ENCODE data around the gene NUDT13. TPM values are rescaled to one million over a fixed set of nuclear protein-coding genes. Genes with fewer than 3 reads are reported as not detected.

Gene NUDT13
- polyA plus RNA-seq, 2 of the 4 experiments (the other 2 are of a cell fraction), result 3.8 to 4.9 TPM

DNA sequence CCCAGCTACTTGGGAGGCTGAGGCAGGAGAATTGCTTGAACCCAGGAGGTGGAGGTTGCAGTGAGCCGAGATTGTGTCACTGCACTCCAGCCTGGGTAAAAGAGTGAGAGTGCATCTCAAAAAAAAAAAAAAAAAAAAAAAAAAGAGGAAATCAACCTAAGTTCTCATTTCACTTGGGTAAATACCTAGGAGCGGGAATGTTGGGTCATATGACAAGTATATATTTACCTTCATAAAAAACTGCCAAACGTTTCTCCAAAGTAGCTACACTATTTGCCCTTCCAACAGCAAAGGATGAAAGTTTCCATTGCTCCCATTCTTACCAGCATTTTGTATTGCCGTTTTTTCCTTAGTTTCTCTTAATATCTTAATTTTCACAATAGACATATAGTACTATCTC is 23.4 kb upstream of the NUDT13 start:
- Histone ChIP-seq H3K4me3 (no peak overlapping the region), H3K4me2 (no peak overlapping the region), H3K27ac (no peak overlapping the region), H3K9me3 (no peaks in the 10 kb centered on the region), H3K4me1 (0 out of 3 replicates have a peak, but pooled peaks cover 6% of the 10 kb centered on the region)
- TF ChIP-seq SREBF2 (IDR thresholded peaks at IDR 0.05) (no peak), NFE2L2 (conservative IDR thresholded peaks at IDR 0.05; ENCODE audit: low read length) (no peak), SMC3 (IDR thresholded peaks at IDR 0.05) (no peak), JUNB (IDR thresholded peaks at IDR 0.05) (no peak), HOXA7 (CRISPR knock-in tag; IDR thresholded peaks at IDR 0.05) (no peak), GATA3 (IDR thresholded peaks at IDR 0.05; ENCODE audit: borderline replicate concordance) (no peak), MYC (IDR thresholded peaks at IDR 0.05; ENCODE audit: borderline replicate concordance, low read length) (no peak), RARB (CRISPR knock-in tag; IDR thresholded peaks at IDR 0.05) (no peak), POLR2A (IDR thresholded peaks at IDR 0.05; ENCODE audit: low read length) (no peak), RFX5 (IDR thresholded peaks at IDR 0.05) (no peak), ZFP36 (IDR thresholded peaks at IDR 0.05; ENCODE audit: borderline replicate concordance, partially characterized antibody) (no peak)
- TF ChIP-seq, protein P1, sequence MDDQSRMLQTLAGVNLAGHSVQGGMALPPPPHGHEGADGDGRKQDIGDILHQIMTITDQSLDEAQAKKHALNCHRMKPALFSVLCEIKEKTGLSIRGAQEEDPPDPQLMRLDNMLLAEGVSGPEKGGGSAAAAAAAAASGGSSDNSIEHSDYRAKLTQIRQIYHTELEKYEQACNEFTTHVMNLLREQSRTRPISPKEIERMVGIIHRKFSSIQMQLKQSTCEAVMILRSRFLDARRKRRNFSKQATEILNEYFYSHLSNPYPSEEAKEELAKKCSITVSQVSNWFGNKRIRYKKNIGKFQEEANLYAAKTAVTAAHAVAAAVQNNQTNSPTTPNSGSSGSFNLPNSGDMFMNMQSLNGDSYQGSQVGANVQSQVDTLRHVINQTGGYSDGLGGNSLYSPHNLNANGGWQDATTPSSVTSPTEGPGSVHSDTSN (IDR thresholded peaks at IDR 0.05), result no peak
- TF ChIP-seq, protein P2, sequence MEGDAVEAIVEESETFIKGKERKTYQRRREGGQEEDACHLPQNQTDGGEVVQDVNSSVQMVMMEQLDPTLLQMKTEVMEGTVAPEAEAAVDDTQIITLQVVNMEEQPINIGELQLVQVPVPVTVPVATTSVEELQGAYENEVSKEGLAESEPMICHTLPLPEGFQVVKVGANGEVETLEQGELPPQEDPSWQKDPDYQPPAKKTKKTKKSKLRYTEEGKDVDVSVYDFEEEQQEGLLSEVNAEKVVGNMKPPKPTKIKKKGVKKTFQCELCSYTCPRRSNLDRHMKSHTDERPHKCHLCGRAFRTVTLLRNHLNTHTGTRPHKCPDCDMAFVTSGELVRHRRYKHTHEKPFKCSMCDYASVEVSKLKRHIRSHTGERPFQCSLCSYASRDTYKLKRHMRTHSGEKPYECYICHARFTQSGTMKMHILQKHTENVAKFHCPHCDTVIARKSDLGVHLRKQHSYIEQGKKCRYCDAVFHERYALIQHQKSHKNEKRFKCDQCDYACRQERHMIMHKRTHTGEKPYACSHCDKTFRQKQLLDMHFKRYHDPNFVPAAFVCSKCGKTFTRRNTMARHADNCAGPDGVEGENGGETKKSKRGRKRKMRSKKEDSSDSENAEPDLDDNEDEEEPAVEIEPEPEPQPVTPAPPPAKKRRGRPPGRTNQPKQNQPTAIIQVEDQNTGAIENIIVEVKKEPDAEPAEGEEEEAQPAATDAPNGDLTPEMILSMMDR (IDR thresholded peaks at IDR 0.05), result no peak
- DNase-seq (ENCODE audit: low read depth in 1 of 2, low spot score in 1 of 2), result no peak
- no peak for FAIRE-seq
- WGBS (ENCODE audit: missing lambda C conversion rate), result 79% methylated on average over 4 of the region's 4 CpGs
- ATAC-seq, result no peak
- ChIA-PET CTCF (interaction anchor here (0.7 to 1.7 kb wide), 3 partner anchors 9 to 280 kb away, joined by 3 to 9 read pairs (median 6); no protein-coding TSS in a partner anchor), POLR2A (no interaction called here)

DNA sequence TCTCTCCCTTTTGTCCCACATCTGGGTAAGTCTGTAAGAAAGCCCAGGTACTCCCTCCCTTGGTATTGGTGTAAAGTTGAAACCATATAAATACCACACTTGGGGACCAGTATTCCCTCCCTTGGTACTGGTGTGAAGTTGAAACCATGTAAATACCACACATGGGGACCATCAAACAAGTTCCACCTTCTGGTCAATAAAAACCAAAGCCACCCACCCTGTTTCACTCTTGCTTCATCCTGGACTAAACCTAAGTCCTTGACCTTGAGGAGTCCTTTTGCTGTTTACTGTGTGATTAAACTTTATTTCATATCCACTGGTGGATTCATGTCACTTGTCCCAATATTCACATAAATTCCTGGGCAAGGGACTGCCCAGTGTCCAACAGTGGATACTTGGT is 22.0 kb upstream of the NUDT13 start:
- TF ChIP-seq POLR2A (IDR thresholded peaks at IDR 0.05; ENCODE audit: low read length) (no peak), ZNF302 (CRISPR knock-in tag; IDR thresholded peaks at IDR 0.05) (no peak), CBX8 (IDR thresholded peaks at IDR 0.05) (no peak), CBX2 (IDR thresholded peaks at IDR 0.05; ENCODE audit: borderline replicate concordance, low read depth) (no peak), RARB (CRISPR knock-in tag; IDR thresholded peaks at IDR 0.05) (no peak), HDAC2 (IDR thresholded peaks at IDR 0.05) (no peak), HEYL (CRISPR knock-in tag; IDR thresholded peaks at IDR 0.05) (no peak), JUN (IDR thresholded peaks at IDR 0.05) (no peak), HOXB13 (CRISPR knock-in tag; IDR thresholded peaks at IDR 0.05; ENCODE audit: low read depth) (no peak)
- TF ChIP-seq, protein P3, sequence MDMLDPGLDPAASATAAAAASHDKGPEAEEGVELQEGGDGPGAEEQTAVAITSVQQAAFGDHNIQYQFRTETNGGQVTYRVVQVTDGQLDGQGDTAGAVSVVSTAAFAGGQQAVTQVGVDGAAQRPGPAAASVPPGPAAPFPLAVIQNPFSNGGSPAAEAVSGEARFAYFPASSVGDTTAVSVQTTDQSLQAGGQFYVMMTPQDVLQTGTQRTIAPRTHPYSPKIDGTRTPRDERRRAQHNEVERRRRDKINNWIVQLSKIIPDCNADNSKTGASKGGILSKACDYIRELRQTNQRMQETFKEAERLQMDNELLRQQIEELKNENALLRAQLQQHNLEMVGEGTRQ (IDR thresholded peaks at IDR 0.05), result no peak
- TF ChIP-seq, protein P4, sequence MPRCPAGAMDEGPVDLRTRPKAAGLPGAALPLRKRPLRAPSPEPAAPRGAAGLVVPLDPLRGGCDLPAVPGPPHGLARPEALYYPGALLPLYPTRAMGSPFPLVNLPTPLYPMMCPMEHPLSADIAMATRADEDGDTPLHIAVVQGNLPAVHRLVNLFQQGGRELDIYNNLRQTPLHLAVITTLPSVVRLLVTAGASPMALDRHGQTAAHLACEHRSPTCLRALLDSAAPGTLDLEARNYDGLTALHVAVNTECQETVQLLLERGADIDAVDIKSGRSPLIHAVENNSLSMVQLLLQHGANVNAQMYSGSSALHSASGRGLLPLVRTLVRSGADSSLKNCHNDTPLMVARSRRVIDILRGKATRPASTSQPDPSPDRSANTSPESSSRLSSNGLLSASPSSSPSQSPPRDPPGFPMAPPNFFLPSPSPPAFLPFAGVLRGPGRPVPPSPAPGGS (IDR thresholded peaks at IDR 0.05), result no peak
- no peak overlapping the region for H3K4me3 ChIP-seq
- ChIA-PET CTCF (interaction anchor here (1.0 to 1.6 kb wide), 3 partner anchors 9 to 724 kb away, joined by 3 read pairs; no protein-coding TSS in a partner anchor), POLR2A (no interaction called here)
- no peak overlapping the region for H3K27ac ChIP-seq
- DNase-seq (ENCODE audit: low read depth in 1 of 2, low spot score in 1 of 2) (no peak), FAIRE-seq (no peak), ATAC-seq (no peak)
- H3K4me2 ChIP-seq, result no peak overlapping the region
- peaks cover 6% of the 10 kb centered on the region; the same call in 1 of the 3 replicates for H3K4me1 ChIP-seq
- no peaks in the 10 kb centered on the region for H3K9me3 ChIP-seq
